H1 (cell line): ENCODE data around the gene OR7A10. TPM values are rescaled to one million over a fixed set of nuclear protein-coding genes. Genes with fewer than 3 reads are reported as not detected.

Experiments
- CHD2 ChIP-seq: IDR thresholded peaks from 2 replicates; pipeline ENCODE4 v1.6.1; 2012; ENCODE audit warnings: low read length, improper control_type of control experiment
- EP300 ChIP-seq, 2 experiments: IDR thresholded peaks; 1 replicate in 1 of 2; 2 replicates in 1 of 2; pipeline ENCODE4 v1.6.1; 2011 to 2012; ENCODE audit warnings: low read depth in 2 of 2, low read length in 2 of 2, mild to moderate bottlenecking in 2 of 2, borderline replicate concordance in 1 of 2, inconsistent platforms in 1 of 2, moderate library complexity in 1 of 2
- EZH2 ChIP-seq: fragments of 200-600 bp; sonication (generic); IDR thresholded peaks from 2 replicates; pipeline ENCODE4 v1.7.1; 2012; ENCODE audit warnings: low read depth, mild to moderate bottlenecking, moderate library complexity, low read length, inconsistent platforms; ENCODE audit not compliant: severe bottlenecking
- RNF2 ChIP-seq: fragments of 200-900, 300-1000 bp; sonication (generic); IDR thresholded peaks from 2 replicates; pipeline ENCODE4 v1.7.1; 2016; ENCODE audit warnings: borderline replicate concordance, low read depth, mild to moderate bottlenecking, antibody characterized with exemption, low read length; ENCODE audit not compliant: poor library complexity, severe bottlenecking; ENCODE audit errors: missing control alignments
- polyA plus RNA-seq, 7 experiments: library from polyadenylated mRNA; depleted of rRNA in 3 of 7; stranded (reverse) in 5 of 7; unstranded in 2 of 7; fragments of >200 nt in 5 of 7; fragments of 200-250 nt in 2 of 7; gene quantifications; 1 replicate in 5 of 7; 2 replicates in 1 of 7; 4 replicates in 1 of 7; pipeline versions ENCODE4 v1.2.1 to v1.2.3, GENCODE V29; 2011 to 2013; ENCODE audit warnings: missing spikeins in 2 of 7, mixed read lengths in 2 of 7
- total RNA-seq: library from RNA; stranded (reverse); fragmentation: NEBNext Ultra II Directional; extraction: Animal tissue kit (Norgen Biotek cat#: 25700); gene quantifications from 2 replicates; pipeline ENCODE4 v1.2.1, GENCODE V29; 2021
- TF ChIP-seq, protein P1 (sequence below): fragments of 300-600 bp; sonication (generic); IDR thresholded peaks from 2 replicates; pipeline ENCODE4 v1.7.1; 2012; ENCODE audit warnings: low read length, moderate library complexity, mild to moderate bottlenecking, inconsistent platforms; ENCODE audit not compliant: insufficient replicate concordance
- TF ChIP-seq, protein P2 (sequence below): IDR thresholded peaks from 2 replicates; pipeline ENCODE4 v1.6.1; 2011; ENCODE audit warnings: low read length, improper control_type of control experiment

The OR7A10 gene
- total and polyA plus RNA-seq, 2 of the 8 experiments (the other 6 are each of a cell fraction or from before 2014, with no cell fraction given), result not detected

- TF ChIP-seq, protein P1, sequence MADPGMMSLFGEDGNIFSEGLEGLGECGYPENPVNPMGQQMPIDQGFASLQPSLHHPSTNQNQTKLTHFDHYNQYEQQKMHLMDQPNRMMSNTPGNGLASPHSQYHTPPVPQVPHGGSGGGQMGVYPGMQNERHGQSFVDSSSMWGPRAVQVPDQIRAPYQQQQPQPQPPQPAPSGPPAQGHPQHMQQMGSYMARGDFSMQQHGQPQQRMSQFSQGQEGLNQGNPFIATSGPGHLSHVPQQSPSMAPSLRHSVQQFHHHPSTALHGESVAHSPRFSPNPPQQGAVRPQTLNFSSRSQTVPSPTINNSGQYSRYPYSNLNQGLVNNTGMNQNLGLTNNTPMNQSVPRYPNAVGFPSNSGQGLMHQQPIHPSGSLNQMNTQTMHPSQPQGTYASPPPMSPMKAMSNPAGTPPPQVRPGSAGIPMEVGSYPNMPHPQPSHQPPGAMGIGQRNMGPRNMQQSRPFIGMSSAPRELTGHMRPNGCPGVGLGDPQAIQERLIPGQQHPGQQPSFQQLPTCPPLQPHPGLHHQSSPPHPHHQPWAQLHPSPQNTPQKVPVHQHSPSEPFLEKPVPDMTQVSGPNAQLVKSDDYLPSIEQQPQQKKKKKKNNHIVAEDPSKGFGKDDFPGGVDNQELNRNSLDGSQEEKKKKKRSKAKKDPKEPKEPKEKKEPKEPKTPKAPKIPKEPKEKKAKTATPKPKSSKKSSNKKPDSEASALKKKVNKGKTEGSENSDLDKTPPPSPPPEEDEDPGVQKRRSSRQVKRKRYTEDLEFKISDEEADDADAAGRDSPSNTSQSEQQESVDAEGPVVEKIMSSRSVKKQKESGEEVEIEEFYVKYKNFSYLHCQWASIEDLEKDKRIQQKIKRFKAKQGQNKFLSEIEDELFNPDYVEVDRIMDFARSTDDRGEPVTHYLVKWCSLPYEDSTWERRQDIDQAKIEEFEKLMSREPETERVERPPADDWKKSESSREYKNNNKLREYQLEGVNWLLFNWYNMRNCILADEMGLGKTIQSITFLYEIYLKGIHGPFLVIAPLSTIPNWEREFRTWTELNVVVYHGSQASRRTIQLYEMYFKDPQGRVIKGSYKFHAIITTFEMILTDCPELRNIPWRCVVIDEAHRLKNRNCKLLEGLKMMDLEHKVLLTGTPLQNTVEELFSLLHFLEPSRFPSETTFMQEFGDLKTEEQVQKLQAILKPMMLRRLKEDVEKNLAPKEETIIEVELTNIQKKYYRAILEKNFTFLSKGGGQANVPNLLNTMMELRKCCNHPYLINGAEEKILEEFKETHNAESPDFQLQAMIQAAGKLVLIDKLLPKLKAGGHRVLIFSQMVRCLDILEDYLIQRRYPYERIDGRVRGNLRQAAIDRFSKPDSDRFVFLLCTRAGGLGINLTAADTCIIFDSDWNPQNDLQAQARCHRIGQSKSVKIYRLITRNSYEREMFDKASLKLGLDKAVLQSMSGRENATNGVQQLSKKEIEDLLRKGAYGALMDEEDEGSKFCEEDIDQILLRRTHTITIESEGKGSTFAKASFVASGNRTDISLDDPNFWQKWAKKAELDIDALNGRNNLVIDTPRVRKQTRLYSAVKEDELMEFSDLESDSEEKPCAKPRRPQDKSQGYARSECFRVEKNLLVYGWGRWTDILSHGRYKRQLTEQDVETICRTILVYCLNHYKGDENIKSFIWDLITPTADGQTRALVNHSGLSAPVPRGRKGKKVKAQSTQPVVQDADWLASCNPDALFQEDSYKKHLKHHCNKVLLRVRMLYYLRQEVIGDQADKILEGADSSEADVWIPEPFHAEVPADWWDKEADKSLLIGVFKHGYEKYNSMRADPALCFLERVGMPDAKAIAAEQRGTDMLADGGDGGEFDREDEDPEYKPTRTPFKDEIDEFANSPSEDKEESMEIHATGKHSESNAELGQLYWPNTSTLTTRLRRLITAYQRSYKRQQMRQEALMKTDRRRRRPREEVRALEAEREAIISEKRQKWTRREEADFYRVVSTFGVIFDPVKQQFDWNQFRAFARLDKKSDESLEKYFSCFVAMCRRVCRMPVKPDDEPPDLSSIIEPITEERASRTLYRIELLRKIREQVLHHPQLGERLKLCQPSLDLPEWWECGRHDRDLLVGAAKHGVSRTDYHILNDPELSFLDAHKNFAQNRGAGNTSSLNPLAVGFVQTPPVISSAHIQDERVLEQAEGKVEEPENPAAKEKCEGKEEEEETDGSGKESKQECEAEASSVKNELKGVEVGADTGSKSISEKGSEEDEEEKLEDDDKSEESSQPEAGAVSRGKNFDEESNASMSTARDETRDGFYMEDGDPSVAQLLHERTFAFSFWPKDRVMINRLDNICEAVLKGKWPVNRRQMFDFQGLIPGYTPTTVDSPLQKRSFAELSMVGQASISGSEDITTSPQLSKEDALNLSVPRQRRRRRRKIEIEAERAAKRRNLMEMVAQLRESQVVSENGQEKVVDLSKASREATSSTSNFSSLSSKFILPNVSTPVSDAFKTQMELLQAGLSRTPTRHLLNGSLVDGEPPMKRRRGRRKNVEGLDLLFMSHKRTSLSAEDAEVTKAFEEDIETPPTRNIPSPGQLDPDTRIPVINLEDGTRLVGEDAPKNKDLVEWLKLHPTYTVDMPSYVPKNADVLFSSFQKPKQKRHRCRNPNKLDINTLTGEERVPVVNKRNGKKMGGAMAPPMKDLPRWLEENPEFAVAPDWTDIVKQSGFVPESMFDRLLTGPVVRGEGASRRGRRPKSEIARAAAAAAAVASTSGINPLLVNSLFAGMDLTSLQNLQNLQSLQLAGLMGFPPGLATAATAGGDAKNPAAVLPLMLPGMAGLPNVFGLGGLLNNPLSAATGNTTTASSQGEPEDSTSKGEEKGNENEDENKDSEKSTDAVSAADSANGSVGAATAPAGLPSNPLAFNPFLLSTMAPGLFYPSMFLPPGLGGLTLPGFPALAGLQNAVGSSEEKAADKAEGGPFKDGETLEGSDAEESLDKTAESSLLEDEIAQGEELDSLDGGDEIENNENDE, result no peak
- TF ChIP-seq RNF2 (no peak), EZH2 (no peak), EP300 (IDR thresholded peaks at IDR 0.05; ENCODE audit: borderline replicate concordance in 1 of 2, low read depth in 2 of 2, low read length in 2 of 2) (no peak), CHD2 (no peak)
- TF ChIP-seq, protein P2, sequence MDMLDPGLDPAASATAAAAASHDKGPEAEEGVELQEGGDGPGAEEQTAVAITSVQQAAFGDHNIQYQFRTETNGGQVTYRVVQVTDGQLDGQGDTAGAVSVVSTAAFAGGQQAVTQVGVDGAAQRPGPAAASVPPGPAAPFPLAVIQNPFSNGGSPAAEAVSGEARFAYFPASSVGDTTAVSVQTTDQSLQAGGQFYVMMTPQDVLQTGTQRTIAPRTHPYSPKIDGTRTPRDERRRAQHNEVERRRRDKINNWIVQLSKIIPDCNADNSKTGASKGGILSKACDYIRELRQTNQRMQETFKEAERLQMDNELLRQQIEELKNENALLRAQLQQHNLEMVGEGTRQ, result no peak
These were observed 30.1 kb downstream of the OR7A10 start (continued) for GRCh38 chr19:14818588-14818987.
